OCI-LY1 (cell line): ENCODE data around the gene VTA1.

ENCODE experiments used
- H2AFZ ChIP-seq: fragments of 200-600 bp; sonication (generic), shearing (Covaris generic); 2 replicates; pipeline ENCODE4 v1.6.0; 2014; ENCODE audit warnings: antibody characterized with exemption, mild to moderate bottlenecking, low read length
- H3F3A ChIP-seq: fragments of 200-600 bp; sonication (generic), shearing (Covaris generic); 2 replicates; pipeline ENCODE4 v1.6.0; 2014; ENCODE audit warnings: mild to moderate bottlenecking, antibody characterized with exemption, low read length, moderate library complexity; ENCODE audit not compliant: insufficient read depth
- H3K27ac ChIP-seq: fragments of 200-600 bp; sonication (generic); 2 replicates; pipeline ENCODE4 v1.5.1; 2014; ENCODE audit warnings: low read length, mixed run types, mild to moderate bottlenecking, low read depth; ENCODE audit not compliant: poor library complexity, severe bottlenecking
- H3K27me3 ChIP-seq: fragments of 200-600 bp; sonication (generic); 2 replicates; pipeline ENCODE4 v1.6.0; 2014; ENCODE audit warnings: antibody characterized with exemption, mild to moderate bottlenecking, low read length, moderate library complexity; ENCODE audit not compliant: insufficient read depth
- H3K36me3 ChIP-seq: fragments of 200-600 bp; sonication (generic); 2 replicates; pipeline ENCODE4 v1.6.1; 2014; ENCODE audit warnings: mild to moderate bottlenecking, antibody characterized with exemption, low read length, moderate library complexity, mixed read lengths; ENCODE audit not compliant: insufficient read depth
- H3K4me1 ChIP-seq: fragments of 200-600 bp; sonication (generic); 2 replicates; pipeline ENCODE4 v1.5.1; 2014; ENCODE audit warnings: mild to moderate bottlenecking, low read length, moderate library complexity; ENCODE audit not compliant: insufficient read depth, severe bottlenecking
- H3K4me2 ChIP-seq: fragments of 200-600 bp; sonication (generic), shearing (Covaris generic); 2 replicates; pipeline ENCODE4 v1.6.1; 2014; ENCODE audit warnings: low read length
- H3K4me3 ChIP-seq: fragments of 200-600 bp; sonication (generic); 2 replicates; pipeline ENCODE4 v1.5.1; 2014; ENCODE audit warnings: low read length, low read depth, mild to moderate bottlenecking, mixed read lengths; ENCODE audit not compliant: poor library complexity, severe bottlenecking
- H3K79me2 ChIP-seq: fragments of 200-600 bp; shearing (Covaris generic); 2 replicates; pipeline ENCODE4 v1.6.1; 2016; ENCODE audit warnings: mixed run types, low read length, mixed read lengths; ENCODE audit not compliant: insufficient read depth
- H3K9ac ChIP-seq: fragments of 200-600 bp; sonication (generic), shearing (Covaris generic); 2 replicates; pipeline ENCODE4 v1.6.1; 2014; ENCODE audit warnings: mild to moderate bottlenecking, low read length, mixed read lengths
- H3K9me2 ChIP-seq: fragments of 200-600 bp; sonication (generic), shearing (Covaris generic); 2 replicates; pipeline ENCODE4 v1.6.1; 2014; ENCODE audit warnings: low read depth, mild to moderate bottlenecking, low read length, mixed read lengths
- H3K9me3 ChIP-seq: fragments of 200-600 bp; shearing (Covaris generic); 2 replicates; pipeline ENCODE4 v1.6.1; 2014; ENCODE audit warnings: low read length, mixed read lengths
- H4K20me1 ChIP-seq: fragments of 200-600 bp; sonication (generic), shearing (Covaris generic); 2 replicates; pipeline ENCODE4 v1.6.0; 2016; ENCODE audit warnings: mild to moderate bottlenecking, low read length; ENCODE audit not compliant: insufficient read depth
- CTCF ChIP-seq: fragments of 200-600 bp; sonication (generic), shearing (Covaris generic); IDR thresholded peaks from 2 replicates; pipeline ENCODE4 v1.5.1; 2017; ENCODE audit warnings: mild to moderate bottlenecking, antibody characterized with exemption, low read length, moderate library complexity, mixed read lengths
- EZH2 ChIP-seq: fragments of 200-600 bp; sonication (generic), shearing (Covaris generic); IDR thresholded peaks from 2 replicates; pipeline ENCODE4 v1.8.0; 2017; ENCODE audit warnings: borderline replicate concordance, mixed run types, mild to moderate bottlenecking, antibody characterized with exemption, low read length, moderate library complexity, mixed read lengths

VTA1 gene

GRCh38 chr6:142254513-142254912 is 107.5 kb downstream of the VTA1 start:
- H4K20me1 ChIP-seq: no peaks in the 10 kb centered on the region
- H3F3A ChIP-seq: no peaks in the 10 kb centered on the region
- no peaks in the 10 kb centered on the region for H3K36me3 ChIP-seq
- H3K9me3 ChIP-seq: no peaks in the 10 kb centered on the region
- no peak overlapping the region for H3K9ac ChIP-seq
- H3K27me3 ChIP-seq: no peaks in the 10 kb centered on the region
- no peaks in the 10 kb centered on the region for H3K79me2 ChIP-seq
- no peak overlapping the region for H3K27ac ChIP-seq
- H3K4me1 ChIP-seq: no peaks in the 10 kb centered on the region
- H3K4me3 ChIP-seq: no peak overlapping the region
- TF ChIP-seq EZH2: no peak
- TF ChIP-seq CTCF: no peak
- H3K9me2 ChIP-seq: no peaks in the 10 kb centered on the region
- H3K4me2 ChIP-seq: no peak overlapping the region
- H2AFZ ChIP-seq: no peak overlapping the region

- Histone ChIP-seq H3K4me1 (no peaks in the 10 kb centered on the region), H3K4me2 (no peak overlapping the region), H3K79me2 (no peaks in the 10 kb centered on the region), H4K20me1 (no peaks in the 10 kb centered on the region), H3K36me3 (no peaks in the 10 kb centered on the region), H3K27me3 (no peaks in the 10 kb centered on the region), H3K9ac (no peak overlapping the region), H2AFZ (no peak overlapping the region), H3K27ac (no peak overlapping the region), H3K9me3 (no peaks in the 10 kb centered on the region), H3K9me2 (no peaks in the 10 kb centered on the region), H3K4me3 (no peak overlapping the region), H3F3A (no peaks in the 10 kb centered on the region)
- TF ChIP-seq EZH2: no peak
- TF ChIP-seq CTCF: no peak
Observed at GRCh38 chr6:142255785-142256184, 108.7 kb downstream of the VTA1 start.

- Histone ChIP-seq H3F3A (no peaks in the 10 kb centered on the region), H3K9me2 (no peaks in the 10 kb centered on the region), H3K9ac (no peak overlapping the region), H3K9me3 (no peaks in the 10 kb centered on the region), H3K4me3 (no peak overlapping the region), H3K4me1 (no peaks in the 10 kb centered on the region), H3K27ac (no peak overlapping the region), H3K36me3 (no peaks in the 10 kb centered on the region), H2AFZ (no peak overlapping the region), H3K4me2 (no peak overlapping the region), H3K79me2 (no peaks in the 10 kb centered on the region), H4K20me1 (no peaks in the 10 kb centered on the region), H3K27me3 (no peaks in the 10 kb centered on the region)
- no peak for TF ChIP-seq EZH2
- TF ChIP-seq CTCF: no peak
Observed at GRCh38 chr6:142258305-142258704, 111.2 kb downstream of the VTA1 start.
